Mesendoderm (in vitro differentiated cells): ENCODE data around the gene ARFIP2.
A peak's percentile ranks its signal among the peaks of the same experiment; 100 is the strongest.

ENCODE experiments used
- DNase-seq: peaks from one replicate; pipeline ENCODE4 v3.0.0; 2013
- H2AK5ac ChIP-seq: 2 replicates; pipeline ENCODE4 v1.6.1; 2013; ENCODE audit warnings: low read length, inconsistent platforms
- H2BK120ac ChIP-seq: 2 replicates; pipeline ENCODE4 v1.6.1; 2013; ENCODE audit warnings: low read depth, mild to moderate bottlenecking, low read length, moderate library complexity, mixed read lengths
- H2BK15ac ChIP-seq: replicated peaks from 2 replicates; pipeline ENCODE4 v1.6.1; 2013; ENCODE audit warnings: low read depth, mild to moderate bottlenecking, moderate library complexity
- H2BK5ac ChIP-seq: 2 replicates; pipeline ENCODE4 v1.6.1; 2013; ENCODE audit warnings: low read length, inconsistent platforms
- H3K18ac ChIP-seq: 2 replicates; pipeline ENCODE4 v1.6.1; 2013; ENCODE audit warnings: mild to moderate bottlenecking, low read length, mixed read lengths
- H3K23ac ChIP-seq: one replicate; pipeline ENCODE4 v1.6.1; 2013; ENCODE audit warnings: low read length
- H3K27ac ChIP-seq: 2 replicates; pipeline ENCODE4 v1.5.1; 2013; ENCODE audit warnings: low read depth, mild to moderate bottlenecking, inconsistent platforms, low read length, moderate library complexity
- H3K27me3 ChIP-seq: 2 replicates; pipeline ENCODE4 v1.6.1; 2013; ENCODE audit warnings: low read length, control low read depth, mild to moderate bottlenecking, inconsistent platforms; ENCODE audit not compliant: insufficient read depth, poor library complexity
- H3K36me3 ChIP-seq: 2 replicates; pipeline ENCODE4 v1.6.1; 2013; ENCODE audit warnings: low read length, inconsistent platforms; ENCODE audit not compliant: control insufficient read depth, insufficient read depth
- H3K4ac ChIP-seq: one replicate; pipeline ENCODE4 v1.6.1; 2013; ENCODE audit warnings: low read depth, mild to moderate bottlenecking, low read length, moderate library complexity
- H3K4me1 ChIP-seq: 2 replicates; pipeline ENCODE4 v1.6.1; 2013; ENCODE audit warnings: low read depth, low read length, inconsistent platforms; ENCODE audit not compliant: control insufficient read depth
- H3K4me2 ChIP-seq: 2 replicates; pipeline ENCODE4 v1.6.1; 2013; ENCODE audit warnings: low read length
- H3K4me3 ChIP-seq: 2 replicates; pipeline ENCODE4 v1.5.1; 2013; ENCODE audit warnings: mild to moderate bottlenecking, low read length
- H3K56ac ChIP-seq: one replicate; pipeline ENCODE4 v1.6.1; 2013; ENCODE audit warnings: low read length
- H3K79me1 ChIP-seq: 2 replicates; pipeline ENCODE4 v1.6.1; 2013; ENCODE audit warnings: low read length, inconsistent platforms
- H3K79me2 ChIP-seq: 2 replicates; pipeline ENCODE4 v1.6.1; 2013; ENCODE audit warnings: mild to moderate bottlenecking, low read length; ENCODE audit not compliant: control insufficient read depth, insufficient read depth
- H3K9ac ChIP-seq: 2 replicates; pipeline ENCODE4 v1.6.1; 2013; ENCODE audit warnings: low read length, inconsistent platforms
- H4K5ac ChIP-seq: one replicate; pipeline ENCODE4 v1.6.1; 2013; ENCODE audit warnings: low read length
- H4K8ac ChIP-seq: one replicate; pipeline ENCODE4 v1.6.1; 2013; ENCODE audit warnings: low read depth, mild to moderate bottlenecking, control low read depth, low read length, moderate library complexity
- WGBS: extraction: QIAGEN DNeasy Blood & Tissue Kit; methylation state at CpG from one replicate; pipeline ENCODE4 v1.1.7; 2013; ENCODE audit warnings: low lambda C conversion rate, missing lambda C conversion rate; ENCODE audit not compliant: insufficient coverage; ENCODE audit errors: extremely low coverage; 5-methylcytosine and 5-hydroxymethylcytosine counted together

Gene ARFIP2

GRCh38 chr11:6486938-6487337 lies 5.8 kb upstream of the ARFIP2 start:
- no peak overlapping the region for H3K56ac ChIP-seq
- no peak overlapping the region for H2BK15ac ChIP-seq
- H4K8ac ChIP-seq, result no peak overlapping the region
- no peaks in the 10 kb centered on the region for H3K27me3 ChIP-seq
- H3K27ac ChIP-seq, result no peak overlapping the region
- peaks cover 5% of the 10 kb centered on the region for H3K4me1 ChIP-seq
- H3K4me3 ChIP-seq, result no peak overlapping the region
- peaks cover 4% of the 10 kb centered on the region for H3K36me3 ChIP-seq
- H3K79me1 ChIP-seq, result peaks cover 15% of the 10 kb centered on the region
- no peak overlapping the region for H4K5ac ChIP-seq
- H3K18ac ChIP-seq, result no peak overlapping the region
- H3K23ac ChIP-seq, result no peak overlapping the region
- peaks cover 15% of the 10 kb centered on the region for H3K79me2 ChIP-seq
- no peak overlapping the region for H2AK5ac ChIP-seq
- no CpG with 5 or more reads among the region's 1 CpG for WGBS
- no peak overlapping the region for H2BK120ac ChIP-seq
- H3K9ac ChIP-seq, result no peak overlapping the region
- no peak overlapping the region for H2BK5ac ChIP-seq
- H3K4ac ChIP-seq, result no peak overlapping the region
- peak; percentile 60 for DNase-seq
- H3K4me2 ChIP-seq, result no peak overlapping the region

DNA sequence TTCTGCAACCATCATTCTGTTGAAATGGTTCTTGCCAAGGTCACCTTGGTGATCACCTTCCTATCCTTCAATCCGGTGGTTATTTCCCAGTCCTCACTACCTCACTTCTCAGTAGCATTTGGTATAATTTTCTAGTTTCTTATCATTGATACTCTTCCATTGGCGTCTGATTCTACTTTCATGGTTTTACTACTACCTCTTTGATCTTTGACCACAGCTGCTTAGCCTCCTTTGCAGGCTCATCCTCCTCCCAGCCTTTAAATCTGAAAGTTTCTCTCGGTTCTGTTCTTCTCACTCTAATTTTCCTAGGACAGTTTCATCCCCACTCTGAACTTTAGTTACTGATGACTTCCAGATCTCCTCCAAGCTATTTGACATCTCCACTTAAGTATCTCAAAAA lies 5.1 kb upstream of the ARFIP2 start:
- Histone ChIP-seq H4K8ac (no peak overlapping the region), H3K4ac (no peak overlapping the region), H2BK120ac (no peak overlapping the region), H3K79me2 (peaks cover 21% of the 10 kb centered on the region), H3K4me2 (no peak overlapping the region), H3K36me3 (peaks cover 4% of the 10 kb centered on the region), H3K18ac (no peak overlapping the region), H3K56ac (no peak overlapping the region), H3K27ac (no peak overlapping the region), H2BK15ac (no peak overlapping the region), H3K27me3 (no peaks in the 10 kb centered on the region), H4K5ac (no peak overlapping the region), H3K79me1 (peaks cover 19% of the 10 kb centered on the region), H3K9ac (no peak overlapping the region), H3K4me3 (no peak overlapping the region), H2AK5ac (no peak overlapping the region), H3K23ac (no peak overlapping the region), H2BK5ac (no peak overlapping the region), H3K4me1 (peaks cover 5% of the 10 kb centered on the region)
- no peak for DNase-seq
- WGBS, result no CpG with 5 or more reads among the region's 3 CpGs

GRCh38 chr11:6485661-6486060 lies 4.5 kb upstream of the ARFIP2 start:
- WGBS, result 100% methylated on average over 2 of the region's 3 CpGs
- H3K36me3 ChIP-seq, result peaks cover 4% of the 10 kb centered on the region
- no peak for DNase-seq

GRCh38 chr11:6483015-6483414 lies 1.9 kb upstream of the ARFIP2 start:
- no peak overlapping the region for H3K4ac ChIP-seq
- no peak overlapping the region for H2BK15ac ChIP-seq
- no CpG with 5 or more reads among the region's 6 CpGs for WGBS
- peaks cover 34% of the 10 kb centered on the region for H3K79me2 ChIP-seq
- H3K27me3 ChIP-seq, result no peaks in the 10 kb centered on the region
- no peak overlapping the region for H2BK120ac ChIP-seq
- no peak overlapping the region for H3K27ac ChIP-seq
- H3K36me3 ChIP-seq, result peaks cover 8% of the 10 kb centered on the region
- H3K4me1 ChIP-seq, result peaks cover 9% of the 10 kb centered on the region
- H3K79me1 ChIP-seq, result peaks cover 37% of the 10 kb centered on the region
- no peak for DNase-seq
- H3K4me2 ChIP-seq, result no peak overlapping the region
- H3K56ac ChIP-seq, result no peak overlapping the region
- no peak overlapping the region for H3K9ac ChIP-seq
- no peak overlapping the region for H4K8ac ChIP-seq
- no peak overlapping the region for H2AK5ac ChIP-seq
- H3K18ac ChIP-seq, result no peak overlapping the region
- H3K23ac ChIP-seq, result no peak overlapping the region
- no peak overlapping the region for H2BK5ac ChIP-seq
- no peak overlapping the region for H3K4me3 ChIP-seq
- H4K5ac ChIP-seq, result no peak overlapping the region

More at GRCh38 chr11:6485661-6486060, 4.5 kb upstream of the ARFIP2 start:
- Histone ChIP-seq H3K27me3 (no peaks in the 10 kb centered on the region), H3K79me2 (peaks cover 24% of the 10 kb centered on the region), H2AK5ac (no peak overlapping the region), H3K27ac (no peak overlapping the region), H3K18ac (no peak overlapping the region), H3K79me1 (peaks cover 21% of the 10 kb centered on the region), H3K4me2 (no peak overlapping the region), H2BK15ac (no peak overlapping the region), H3K4me1 (peaks cover 5% of the 10 kb centered on the region), H4K5ac (no peak overlapping the region), H3K4ac (no peak overlapping the region), H3K9ac (no peak overlapping the region), H3K56ac (no peak overlapping the region), H4K8ac (no peak overlapping the region), H2BK120ac (no peak overlapping the region), H2BK5ac (no peak overlapping the region), H3K4me3 (no peak overlapping the region), H3K23ac (no peak overlapping the region)

DNA sequence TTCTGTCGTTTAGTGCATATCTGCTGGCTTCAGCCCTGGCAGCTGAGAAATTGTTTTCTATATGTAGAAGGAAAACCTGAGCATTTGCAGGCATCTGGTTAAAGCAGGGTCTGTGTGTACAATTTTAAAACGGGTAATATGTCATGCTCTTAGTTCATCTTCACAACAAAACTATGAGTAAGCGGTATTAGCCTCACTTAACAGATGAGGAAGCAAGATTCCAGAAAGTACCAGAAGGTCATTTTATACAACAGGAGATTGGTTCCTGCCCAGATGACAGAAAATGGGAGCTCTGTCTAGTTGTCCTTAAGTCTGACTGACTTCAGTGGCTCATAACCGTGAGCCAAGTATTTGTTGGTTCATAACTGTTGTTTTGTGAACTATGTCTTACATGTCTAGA lies 1.3 kb upstream of the ARFIP2 start:
- H3K36me3 ChIP-seq, result peaks cover 10% of the 10 kb centered on the region
- H3K23ac ChIP-seq, result no peak overlapping the region
- no peak overlapping the region for H2BK15ac ChIP-seq
- peak overlapping the region; percentile 100 for H3K9ac ChIP-seq
- WGBS, result no CpG with 5 or more reads among the region's 4 CpGs
- no peak for DNase-seq
- peak overlapping the region; percentile 100 for H3K4me3 ChIP-seq
- no peak overlapping the region for H2BK120ac ChIP-seq
- H3K79me2 ChIP-seq, result peaks cover 34% of the 10 kb centered on the region
- no peak overlapping the region for H2AK5ac ChIP-seq
- no peak overlapping the region for H3K27ac ChIP-seq
- peak overlapping the region; percentile 99 for H3K4me2 ChIP-seq
- no peak overlapping the region for H2BK5ac ChIP-seq
- H3K79me1 ChIP-seq, result peaks cover 37% of the 10 kb centered on the region
- H4K8ac ChIP-seq, result no peak overlapping the region
- H3K27me3 ChIP-seq, result no peaks in the 10 kb centered on the region
- peak overlapping the region; percentile 100 for H3K56ac ChIP-seq
- H3K4ac ChIP-seq, result no peak overlapping the region
- H3K4me1 ChIP-seq, result peaks cover 9% of the 10 kb centered on the region
- no peak overlapping the region for H3K18ac ChIP-seq
- H4K5ac ChIP-seq, result no peak overlapping the region

- H4K8ac ChIP-seq, result no peak overlapping the region
- H3K27me3 ChIP-seq, result no peaks in the 10 kb centered on the region
- DNase-seq, result no peak
- H3K79me2 ChIP-seq, result peaks cover 34% of the 10 kb centered on the region
- WGBS, result no CpG with 5 or more reads among the region's 13 CpGs
- peak overlapping the region; percentile 98 for H2AK5ac ChIP-seq
- no peak overlapping the region for H3K23ac ChIP-seq
- H2BK5ac ChIP-seq, result peak overlapping the region; percentile 65
- H3K27ac ChIP-seq, result no peak overlapping the region
- peak overlapping the region; percentile 25 for H3K4ac ChIP-seq
- no peak overlapping the region for H3K18ac ChIP-seq
- peak overlapping the region; percentile 100 for H3K56ac ChIP-seq
- peak overlapping the region; percentile 100 for H3K4me3 ChIP-seq
- H3K4me2 ChIP-seq, result peak overlapping the region; percentile 99
- H3K36me3 ChIP-seq, result peaks cover 11% of the 10 kb centered on the region
- peak overlapping the region; percentile 100 for H3K9ac ChIP-seq
- H2BK15ac ChIP-seq, result no peak overlapping the region
- H3K79me1 ChIP-seq, result peaks cover 37% of the 10 kb centered on the region
- H4K5ac ChIP-seq, result no peak overlapping the region
- H2BK120ac ChIP-seq, result no peak overlapping the region
- peaks cover 9% of the 10 kb centered on the region for H3K4me1 ChIP-seq
Observed at GRCh38 chr11:6481924-6482275, 769 bp upstream of the ARFIP2 start.
